HEK293T (cell line): ENCODE results near the gene LHPP.

Experiments
- CTCF ChIA-PET: fragments of 350-600 bp; formaldehyde crosslinking; extraction: SDS; loops from one replicate; lab custom pipeline; 2021; ENCODE audit warnings: antibody characterized with exemption, inconsistent platforms; lab: Yijun Ruan, JAX
- POLR2A ChIA-PET: fragments of 350-600 bp; formaldehyde crosslinking; extraction: SDS; loops from one replicate; lab custom pipeline; 2020; ENCODE audit warnings: antibody characterized with exemption, inconsistent platforms; lab: Yijun Ruan, JAX
- DNase-seq: peaks from one replicate; pipeline ENCODE4 v3.0.0; 2012; ENCODE audit warnings: mixed read lengths; ENCODE audit errors: extremely low spot score
- ARNT ChIP-seq: fragments of 450-650 bp; IDR thresholded peaks from 2 replicates; pipeline ENCODE4 v1.6.1; 2017; ENCODE audit warnings: mild to moderate bottlenecking
- BHLHE40 ChIP-seq: fragments of 450-650 bp; IDR thresholded peaks from 2 replicates; pipeline ENCODE4 v1.6.1; 2016; ENCODE audit warnings: mild to moderate bottlenecking, moderate library complexity, borderline replicate concordance
- CTBP1 ChIP-seq: fragments of 450-650 bp; IDR thresholded peaks from 2 replicates; pipeline ENCODE4 v1.6.1; 2016; ENCODE audit warnings: borderline replicate concordance
- ELF4 ChIP-seq: fragments of 450-650 bp; IDR thresholded peaks from 2 replicates; pipeline ENCODE4 v1.6.1; 2017; ENCODE audit warnings: antibody characterized with exemption
- FOXA1 ChIP-seq: fragments of 450-650 bp; IDR thresholded peaks from 2 replicates; pipeline ENCODE4 v1.6.1; 2016; ENCODE audit warnings: mild to moderate bottlenecking
- FOXK2 ChIP-seq: fragments of 450-650 bp; IDR thresholded peaks from 2 replicates; pipeline ENCODE4 v1.6.1; 2016; ENCODE audit warnings: mild to moderate bottlenecking
- FOXM1 ChIP-seq: fragments of 450-650 bp; IDR thresholded peaks from 2 replicates; pipeline ENCODE4 v1.6.1; 2017; ENCODE audit warnings: mild to moderate bottlenecking, borderline replicate concordance
- HDGF ChIP-seq: fragments of 450-650 bp; IDR thresholded peaks from 2 replicates; pipeline ENCODE4 v1.6.1; 2017; ENCODE audit warnings: antibody characterized with exemption, borderline replicate concordance
- L3MBTL2 ChIP-seq: fragments of 450-650 bp; conservative IDR thresholded peaks from 2 replicates; pipeline ENCODE4 v1.6.1; 2016; ENCODE audit warnings: mild to moderate bottlenecking
- LEF1 ChIP-seq: fragments of 450-650 bp; IDR thresholded peaks from 2 replicates; pipeline ENCODE4 v1.6.1; 2017; ENCODE audit warnings: mild to moderate bottlenecking, borderline replicate concordance
- NFRKB ChIP-seq: fragments of 450-650 bp; IDR thresholded peaks from 2 replicates; pipeline ENCODE4 v1.6.1; 2016; ENCODE audit warnings: mild to moderate bottlenecking, moderate library complexity
- PKNOX1 ChIP-seq: fragments of 450-650 bp; IDR thresholded peaks from 2 replicates; pipeline ENCODE4 v1.6.1; 2016
- SP1 ChIP-seq: fragments of 450-650 bp; IDR thresholded peaks from 2 replicates; pipeline ENCODE4 v1.6.1; 2017
- SUZ12 ChIP-seq: fragments of 450-650 bp; IDR thresholded peaks from 2 replicates; pipeline ENCODE4 v1.6.1; 2016; ENCODE audit warnings: mild to moderate bottlenecking
- TARDBP ChIP-seq: fragments of 450-650 bp; IDR thresholded peaks from 2 replicates; pipeline ENCODE4 v1.6.1; 2016
- ZNF384 ChIP-seq: fragments of 450-650 bp; IDR thresholded peaks from 2 replicates; pipeline ENCODE4 v1.6.1; 2016

LHPP gene

DNA sequence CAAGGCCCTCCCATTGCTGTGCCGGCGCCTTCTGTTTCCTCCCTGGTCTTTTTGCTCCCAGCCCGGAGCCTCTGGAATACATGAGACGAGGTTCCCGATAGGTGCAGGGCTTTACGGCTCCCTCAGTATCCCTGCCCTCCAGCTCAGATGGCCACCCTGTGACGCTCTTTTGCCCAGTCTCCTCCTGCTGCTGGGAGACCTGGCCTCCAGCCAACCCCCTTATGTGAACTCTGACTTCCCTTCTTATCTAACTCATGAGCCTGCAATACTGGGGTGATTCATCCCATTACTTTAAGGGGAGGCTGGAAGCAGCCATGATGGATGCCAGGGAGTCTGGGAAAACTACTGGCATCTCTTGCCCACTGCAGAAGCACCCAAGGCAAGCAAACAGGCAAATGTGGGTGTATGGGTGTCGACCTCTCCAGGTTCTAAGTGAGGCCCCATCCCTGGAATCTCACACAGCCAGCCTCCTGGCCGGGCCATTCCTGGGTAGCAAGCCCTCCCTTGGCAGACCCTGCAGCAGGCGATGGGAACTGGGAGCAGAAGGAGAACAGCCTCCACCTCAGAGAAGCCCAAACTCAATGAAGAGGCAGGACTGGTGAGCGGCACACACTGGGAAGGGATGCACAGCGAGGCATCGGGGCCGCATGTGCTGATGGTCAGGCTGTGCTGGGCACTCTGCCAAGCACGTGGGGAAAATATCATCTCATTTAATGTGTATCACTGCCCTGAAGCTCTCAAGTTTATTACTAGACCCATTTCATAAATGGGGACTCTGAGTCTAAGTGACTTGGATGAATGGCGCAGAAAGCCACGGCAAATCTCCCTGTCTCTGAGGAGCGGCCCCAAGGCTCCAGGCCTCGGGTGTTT is 185.1 kb downstream of the LHPP start:
- ChIA-PET CTCF (interaction anchor here (0.7 kb wide), 1 partner anchor 10 kb away, joined by 3 read pairs; no protein-coding TSS in a partner anchor), POLR2A (no interaction called here)
- DNase-seq: no peak

GRCh38 chr10:124647421-124648130 is 186.0 kb downstream of the LHPP start:
- DNase-seq: no peak
- TF ChIP-seq SUZ12: no peak
- no peak for TF ChIP-seq SP1
- no peak for TF ChIP-seq ELF4
- TF ChIP-seq PKNOX1: no peak
- no peak for TF ChIP-seq FOXM1
- ChIA-PET CTCF (interaction anchor here (0.7 kb wide), 1 partner anchor 10 kb away, joined by 3 read pairs; no protein-coding TSS in a partner anchor), POLR2A (no interaction called here)

More for the DNA sequence above, 185.1 kb downstream of the LHPP start:
- no peak for TF ChIP-seq L3MBTL2
- TF ChIP-seq ZNF384: no peak
- no peak for TF ChIP-seq ELF4
- TF ChIP-seq SP1: no peak
- no peak for TF ChIP-seq HDGF
- no peak for TF ChIP-seq FOXK2
- TF ChIP-seq ARNT: no peak
- TF ChIP-seq LEF1: no peak
- no peak for TF ChIP-seq PKNOX1
- TF ChIP-seq FOXM1: no peak
- no peak for TF ChIP-seq TARDBP
- no peak for TF ChIP-seq SUZ12
- TF ChIP-seq NFRKB: no peak
- no peak for TF ChIP-seq CTBP1

DNA sequence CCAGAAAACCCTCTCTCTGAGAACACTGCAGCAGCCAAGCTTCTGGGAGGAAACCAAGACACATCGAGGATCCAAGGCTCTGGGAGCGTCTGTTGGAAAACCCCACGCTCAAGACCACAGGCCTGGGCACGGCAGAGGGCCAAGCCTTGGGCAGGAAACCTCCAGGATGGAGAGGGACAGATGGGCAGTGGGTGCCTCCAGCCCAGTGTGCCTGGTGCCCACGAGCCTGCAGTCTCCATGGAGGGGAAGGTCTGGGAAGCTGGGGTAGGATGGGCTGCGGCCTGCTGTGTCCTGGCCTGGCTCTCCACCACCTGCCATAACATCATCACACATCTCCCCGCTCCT is 186.5 kb downstream of the LHPP start:
- TF ChIP-seq FOXM1: no peak
- no peak for TF ChIP-seq HDGF
- no peak for TF ChIP-seq ELF4
- no peak for TF ChIP-seq PKNOX1
- TF ChIP-seq NFRKB: no peak
- no peak for TF ChIP-seq BHLHE40
- TF ChIP-seq ZNF384: no peak
- no peak for TF ChIP-seq SP1
- TF ChIP-seq ARNT: no peak
- TF ChIP-seq LEF1: no peak
- no peak for TF ChIP-seq FOXA1
- no peak for DNase-seq
- CTCF ChIA-PET: no interaction called here
- POLR2A ChIA-PET: no interaction called here

DNA sequence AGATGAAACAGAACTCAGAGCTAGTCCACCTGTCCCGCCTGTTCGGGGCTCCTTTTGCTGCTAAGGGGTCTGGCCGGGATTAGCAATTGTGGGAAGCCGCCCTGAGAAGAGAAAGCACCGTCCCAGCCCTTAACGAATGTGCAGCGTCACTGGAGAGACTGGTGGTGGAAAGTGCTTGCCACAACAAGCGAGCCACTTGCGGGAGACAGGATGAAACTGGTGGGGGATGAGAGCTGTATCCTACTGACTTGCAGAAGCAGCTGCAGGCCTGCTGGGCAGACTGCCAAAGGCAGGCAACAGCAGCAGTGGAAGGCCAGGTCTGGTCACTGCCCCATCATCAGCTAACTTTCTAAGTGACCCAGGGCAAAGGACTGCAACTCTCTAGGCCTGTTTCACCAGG is 187.1 kb downstream of the LHPP start:
- TF ChIP-seq ZNF384 (no peak), L3MBTL2 (no peak), FOXK2 (no peak), BHLHE40 (no peak), ELF4 (no peak), CTBP1 (no peak), SUZ12 (no peak), TARDBP (no peak), NFRKB (no peak), PKNOX1 (no peak), FOXA1 (no peak), HDGF (no peak), LEF1 (no peak), SP1 (no peak), FOXM1 (no peak), ARNT (no peak)
- DNase-seq: no peak
- ChIA-PET CTCF (interaction anchor here (0.5 kb wide), 1 partner anchor 206 kb away, joined by 4 read pairs; no protein-coding TSS in a partner anchor), POLR2A (no interaction called here)

DNA sequence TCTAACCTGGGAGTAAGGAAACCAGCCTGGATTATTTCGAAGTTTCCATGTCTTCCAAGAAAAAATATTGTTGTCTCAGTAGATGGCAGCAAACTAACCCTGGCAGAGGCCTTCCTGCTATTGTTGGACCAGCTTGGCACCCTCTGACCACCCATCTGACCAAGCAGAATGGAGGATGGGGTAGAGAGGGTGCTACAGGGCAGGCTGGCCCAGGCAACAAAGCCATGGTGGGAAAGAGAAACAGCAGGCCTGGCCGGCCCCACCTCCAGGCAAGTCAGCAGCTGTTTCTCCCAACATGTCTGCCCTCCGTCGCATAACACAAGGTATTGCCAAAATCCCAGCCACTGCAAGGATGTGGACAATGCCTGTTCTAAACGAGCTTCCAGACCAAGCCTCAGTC is 187.6 kb downstream of the LHPP start:
- ChIA-PET POLR2A (no interaction called here), CTCF (interaction anchor here (0.5 kb wide), 1 partner anchor 207 kb away, joined by 4 read pairs; no protein-coding TSS in a partner anchor)
- DNase-seq: no peak
- TF ChIP-seq BHLHE40 (no peak), ZNF384 (no peak), CTBP1 (no peak), SUZ12 (no peak), HDGF (no peak), FOXM1 (no peak), FOXK2 (no peak), PKNOX1 (no peak), TARDBP (no peak), ELF4 (no peak), LEF1 (no peak), FOXA1 (no peak), NFRKB (no peak), L3MBTL2 (no peak)
